ENCODE results near the gene BTBD16.

Gene BTBD16

GRCh38 chr10:122259075-122259466, 12.0 kb upstream of the BTBD16 start:
- peak overlapping the region; percentile 17 for H3K27ac ChIP-seq
- no peak overlapping the region for H3K9ac ChIP-seq
- H3K9me3 ChIP-seq (ENCODE audit: control insufficient read depth, low read length) = no peaks in the 10 kb centered on the region
- no peaks in the 10 kb centered on the region for H3K36me3 ChIP-seq (ENCODE audit: control insufficient read depth, insufficient read depth, low read length)
- peak overlapping the region; percentile 15 for H3K4me3 ChIP-seq (ENCODE audit: low read depth, low read length)
- H3K4me1 ChIP-seq = no peaks in the 10 kb centered on the region
- no peaks in the 10 kb centered on the region for H3K79me2 ChIP-seq
- H3K4me2 ChIP-seq (ENCODE audit: low read length) = peak overlapping the region; percentile 63
- peak overlapping the region; percentile 57 for H2AFZ ChIP-seq
- TF ChIP-seq CTCF (IDR thresholded peaks at IDR 0.05) = no peak
- H3K27me3 ChIP-seq (ENCODE audit: control insufficient read depth, insufficient read depth, low read length) = no peaks in the 10 kb centered on the region

GRCh38 chr10:122261584-122261983, 9.5 kb upstream of the BTBD16 start:
- Histone ChIP-seq H3K9ac (no peak overlapping the region), H3K79me2 (no peaks in the 10 kb centered on the region), H3K9me3 (ENCODE audit: control insufficient read depth, low read length) (no peaks in the 10 kb centered on the region), H3K36me3 (ENCODE audit: control insufficient read depth, insufficient read depth, low read length) (no peaks in the 10 kb centered on the region), H2AFZ (no peak overlapping the region), H3K27ac (no peak overlapping the region), H3K4me3 (ENCODE audit: low read depth, low read length) (no peak overlapping the region), H3K4me2 (ENCODE audit: low read length) (no peak overlapping the region), H3K4me1 (no peaks in the 10 kb centered on the region), H3K27me3 (ENCODE audit: control insufficient read depth, insufficient read depth, low read length) (no peaks in the 10 kb centered on the region)
- TF ChIP-seq CTCF (IDR thresholded peaks at IDR 0.05) = no peak

- Histone ChIP-seq H3K79me2 (no peaks in the 10 kb centered on the region), H3K4me3 (ENCODE audit: low read depth, low read length) (no peak overlapping the region), H3K4me2 (ENCODE audit: low read length) (no peak overlapping the region), H2AFZ (no peak overlapping the region), H3K9ac (no peak overlapping the region), H3K9me3 (ENCODE audit: control insufficient read depth, low read length) (no peaks in the 10 kb centered on the region), H3K4me1 (no peaks in the 10 kb centered on the region), H3K27ac (no peak overlapping the region), H3K27me3 (ENCODE audit: control insufficient read depth, insufficient read depth, low read length) (no peaks in the 10 kb centered on the region), H3K36me3 (ENCODE audit: control insufficient read depth, insufficient read depth, low read length) (no peaks in the 10 kb centered on the region)
- TF ChIP-seq CTCF (IDR thresholded peaks at IDR 0.05) = no peak
Observed at GRCh38 chr10:122263971-122264370, 7.1 kb upstream of the BTBD16 start.

- H3K36me3 ChIP-seq (ENCODE audit: control insufficient read depth, insufficient read depth, low read length) = no peaks in the 10 kb centered on the region
- no peaks in the 10 kb centered on the region for H3K4me1 ChIP-seq
- no peak for TF ChIP-seq CTCF (IDR thresholded peaks at IDR 0.05)
- H3K27ac ChIP-seq = no peak overlapping the region
- no peak overlapping the region for H2AFZ ChIP-seq
- H3K9me3 ChIP-seq (ENCODE audit: control insufficient read depth, low read length) = no peaks in the 10 kb centered on the region
- H3K9ac ChIP-seq = no peak overlapping the region
- no peaks in the 10 kb centered on the region for H3K27me3 ChIP-seq (ENCODE audit: control insufficient read depth, insufficient read depth, low read length)
- no peak overlapping the region for H3K4me3 ChIP-seq (ENCODE audit: low read depth, low read length)
- no peak overlapping the region for H3K4me2 ChIP-seq (ENCODE audit: low read length)
- H3K79me2 ChIP-seq = no peaks in the 10 kb centered on the region
Observed at GRCh38 chr10:122264436-122264835, 6.7 kb upstream of the BTBD16 start.

GRCh38 chr10:122264931-122265330, 6.2 kb upstream of the BTBD16 start:
- Histone ChIP-seq H3K4me3 (ENCODE audit: low read depth, low read length) (no peak overlapping the region), H2AFZ (no peak overlapping the region), H3K36me3 (ENCODE audit: control insufficient read depth, insufficient read depth, low read length) (no peaks in the 10 kb centered on the region), H3K9me3 (ENCODE audit: control insufficient read depth, low read length) (no peaks in the 10 kb centered on the region), H3K27me3 (ENCODE audit: control insufficient read depth, insufficient read depth, low read length) (no peaks in the 10 kb centered on the region), H3K4me2 (ENCODE audit: low read length) (no peak overlapping the region), H3K9ac (no peak overlapping the region), H3K27ac (no peak overlapping the region), H3K4me1 (no peaks in the 10 kb centered on the region), H3K79me2 (no peaks in the 10 kb centered on the region)
- TF ChIP-seq CTCF (IDR thresholded peaks at IDR 0.05) = no peak

Data from parathyroid adenoma (tissue), 2 donors.